Central memory CD4-positive, alpha-beta T cell (primary cell): ENCODE data around the gene ELL2.
"Not testable (repeated sequence)": the region's sequence is repeated elsewhere in the genome, so short reads cannot be mapped to it uniquely, and the experiment has no call there.

ENCODE experiments used
- DNase-seq: peaks from one replicate; pipeline ENCODE4 v3.0.0; 2022

ELL2 gene

GRCh38 chr5:95930141-95930930, 31.3 kb downstream of the ELL2 start:
- no peak for DNase-seq

GRCh38 chr5:95928724-95929253, 32.9 kb downstream of the ELL2 start:
- DNase-seq, result no peak

- DNase-seq, result no peak
Observed at GRCh38 chr5:95927927-95928723, 33.5 kb downstream of the ELL2 start.

GRCh38 chr5:95927300-95927699, 34.4 kb downstream of the ELL2 start:
- DNase-seq, result not testable (repeated sequence)

- no peak for DNase-seq
Observed at GRCh38 chr5:95925939-95926338, 35.7 kb downstream of the ELL2 start.

- no peak for DNase-seq
Observed at GRCh38 chr5:95925378-95925744, 36.3 kb downstream of the ELL2 start.

GRCh38 chr5:95924720-95925377, 36.8 kb downstream of the ELL2 start:
- no peak for DNase-seq

- no peak for DNase-seq
Observed at GRCh38 chr5:95923918-95924544, 37.6 kb downstream of the ELL2 start.

- DNase-seq, result no peak
Observed at GRCh38 chr5:95922798-95923197, 38.9 kb downstream of the ELL2 start.

- no peak for DNase-seq
Observed at GRCh38 chr5:95921501-95921900, 40.1 kb downstream of the ELL2 start.

GRCh38 chr5:95920822-95921221, 40.8 kb downstream of the ELL2 start:
- no peak for DNase-seq

- DNase-seq, result no peak
Observed at GRCh38 chr5:95919658-95920057, 42.0 kb downstream of the ELL2 start.

GRCh38 chr5:95918421-95919006, 43.1 kb downstream of the ELL2 start:
- no peak for DNase-seq

GRCh38 chr5:95917207-95917606, 44.4 kb downstream of the ELL2 start:
- DNase-seq, result no peak

- no peak for DNase-seq
Observed at GRCh38 chr5:95916687-95917085, 45.0 kb downstream of the ELL2 start.

- DNase-seq, result no peak
Observed at GRCh38 chr5:95915999-95916686, 45.5 kb downstream of the ELL2 start.

- no peak for DNase-seq
Observed at GRCh38 chr5:95913663-95914062, 48.0 kb downstream of the ELL2 start.

- DNase-seq, result no peak
Observed at GRCh38 chr5:95912029-95912428, 49.6 kb downstream of the ELL2 start.

- no peak for DNase-seq
Observed at GRCh38 chr5:95910521-95910920, 51.1 kb downstream of the ELL2 start.

GRCh38 chr5:95909738-95910137, 51.9 kb downstream of the ELL2 start:
- no peak for DNase-seq

GRCh38 chr5:95908799-95909198, 52.9 kb downstream of the ELL2 start:
- DNase-seq, result no peak
